ENCODE results near the gene CALHM3.

DNA sequence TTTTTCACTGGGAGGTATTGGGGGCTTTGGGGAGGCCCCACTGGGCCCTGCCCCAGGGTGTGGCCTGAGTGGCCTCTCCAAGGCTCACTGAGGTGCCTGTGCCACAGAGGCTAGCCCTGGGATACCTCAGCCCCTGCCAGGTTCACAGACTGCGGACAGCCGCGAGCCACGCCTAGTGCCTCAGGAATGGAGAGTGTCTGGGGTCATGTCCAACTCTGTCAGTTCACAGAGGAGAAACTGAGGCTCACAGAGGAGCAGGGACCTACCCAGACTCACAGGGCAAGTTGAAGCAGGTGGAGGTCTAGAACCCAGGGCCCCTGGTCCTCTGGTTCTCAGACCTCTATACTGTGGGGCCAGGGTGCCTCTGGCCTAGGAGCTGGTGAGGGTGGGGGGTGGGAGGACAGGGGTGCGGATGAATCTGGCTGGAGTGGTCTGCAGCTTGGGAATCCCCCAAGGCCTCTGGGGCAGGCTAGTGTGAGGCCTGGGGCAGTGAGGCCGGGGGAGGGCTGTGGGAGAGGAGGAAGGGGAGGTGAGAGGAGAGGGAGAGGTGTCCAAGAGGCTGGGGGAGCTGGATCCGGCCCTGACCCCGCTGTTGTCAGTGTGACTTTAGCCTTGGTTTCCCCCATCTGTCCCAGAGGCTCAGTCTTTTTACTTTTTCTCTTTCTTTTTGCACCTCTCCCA lies 34.5 kb upstream of the CALHM3 start:
- TF ChIP-seq, protein P1, sequence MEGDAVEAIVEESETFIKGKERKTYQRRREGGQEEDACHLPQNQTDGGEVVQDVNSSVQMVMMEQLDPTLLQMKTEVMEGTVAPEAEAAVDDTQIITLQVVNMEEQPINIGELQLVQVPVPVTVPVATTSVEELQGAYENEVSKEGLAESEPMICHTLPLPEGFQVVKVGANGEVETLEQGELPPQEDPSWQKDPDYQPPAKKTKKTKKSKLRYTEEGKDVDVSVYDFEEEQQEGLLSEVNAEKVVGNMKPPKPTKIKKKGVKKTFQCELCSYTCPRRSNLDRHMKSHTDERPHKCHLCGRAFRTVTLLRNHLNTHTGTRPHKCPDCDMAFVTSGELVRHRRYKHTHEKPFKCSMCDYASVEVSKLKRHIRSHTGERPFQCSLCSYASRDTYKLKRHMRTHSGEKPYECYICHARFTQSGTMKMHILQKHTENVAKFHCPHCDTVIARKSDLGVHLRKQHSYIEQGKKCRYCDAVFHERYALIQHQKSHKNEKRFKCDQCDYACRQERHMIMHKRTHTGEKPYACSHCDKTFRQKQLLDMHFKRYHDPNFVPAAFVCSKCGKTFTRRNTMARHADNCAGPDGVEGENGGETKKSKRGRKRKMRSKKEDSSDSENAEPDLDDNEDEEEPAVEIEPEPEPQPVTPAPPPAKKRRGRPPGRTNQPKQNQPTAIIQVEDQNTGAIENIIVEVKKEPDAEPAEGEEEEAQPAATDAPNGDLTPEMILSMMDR (conservative IDR thresholded peaks at IDR 0.05; ENCODE audit: low read depth, low read length), result no peak
- TF ChIP-seq EZH2phosphoT487 (IDR thresholded peaks at IDR 0.05; ENCODE audit: borderline replicate concordance, low read length), result no peak
- no peak for TF ChIP-seq EZH2 (IDR thresholded peaks at IDR 0.05; ENCODE audit: low read length, unreplicated experiment)

Data from PC-3 (cell line).